ENCODE results near the gene AKNA. TPM values are rescaled to one million over a fixed set of nuclear protein-coding genes. Genes with fewer than 3 reads are reported as not detected.

AKNA gene
- polyA plus RNA-seq, 2 of the 4 experiments (the other 2 are of a cell fraction) = 2.7 to 4.6 TPM

DNA sequence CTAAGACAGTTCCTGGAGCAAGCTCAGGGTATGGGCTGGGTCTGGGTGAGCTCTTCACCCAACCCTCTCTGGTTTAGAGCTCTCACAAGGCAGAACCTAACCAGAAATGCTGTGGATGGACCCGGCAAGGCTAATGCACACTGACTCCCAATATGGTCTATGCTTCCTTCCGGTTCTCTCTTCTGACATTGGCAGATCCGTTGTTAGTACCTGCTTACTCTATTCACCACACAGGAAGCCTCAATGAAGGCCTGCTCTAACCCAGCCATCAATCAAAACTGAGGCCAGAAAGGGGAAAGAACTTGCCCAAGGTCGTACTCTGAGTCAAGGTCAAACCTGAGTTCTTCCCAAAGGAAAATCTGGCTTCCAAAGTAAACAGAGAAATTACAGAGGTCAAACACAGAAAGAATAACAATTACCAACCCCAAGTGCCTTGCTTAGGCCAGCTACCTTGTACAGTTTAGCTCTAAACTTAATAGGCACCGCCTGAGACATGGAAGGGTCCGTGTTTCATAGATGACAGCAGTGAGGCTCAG lies 46.0 kb upstream of the AKNA start:
- WGBS (ENCODE audit: missing lambda C conversion rate) = 63% methylated on average over 6 of the region's 6 CpGs
- DNase-seq (ENCODE audit: low read depth in 1 of 2, low spot score in 1 of 2) (no peak), ATAC-seq (no peak), FAIRE-seq (no peak)
- H3K4me1 ChIP-seq = no peaks in the 10 kb centered on the region
- H3K9me3 ChIP-seq = no peaks in the 10 kb centered on the region
- TF ChIP-seq HOXB13 (CRISPR knock-in tag; IDR thresholded peaks at IDR 0.05; ENCODE audit: low read depth) (no peak), CBX2 (IDR thresholded peaks at IDR 0.05; ENCODE audit: borderline replicate concordance, low read depth) (no peak), SMC3 (IDR thresholded peaks at IDR 0.05) (no peak), SREBF2 (IDR thresholded peaks at IDR 0.05) (no peak), EHMT2 (IDR thresholded peaks at IDR 0.05; ENCODE audit: low read depth) (no peak), HEYL (CRISPR knock-in tag; IDR thresholded peaks at IDR 0.05) (no peak)
- TF ChIP-seq, protein P1, sequence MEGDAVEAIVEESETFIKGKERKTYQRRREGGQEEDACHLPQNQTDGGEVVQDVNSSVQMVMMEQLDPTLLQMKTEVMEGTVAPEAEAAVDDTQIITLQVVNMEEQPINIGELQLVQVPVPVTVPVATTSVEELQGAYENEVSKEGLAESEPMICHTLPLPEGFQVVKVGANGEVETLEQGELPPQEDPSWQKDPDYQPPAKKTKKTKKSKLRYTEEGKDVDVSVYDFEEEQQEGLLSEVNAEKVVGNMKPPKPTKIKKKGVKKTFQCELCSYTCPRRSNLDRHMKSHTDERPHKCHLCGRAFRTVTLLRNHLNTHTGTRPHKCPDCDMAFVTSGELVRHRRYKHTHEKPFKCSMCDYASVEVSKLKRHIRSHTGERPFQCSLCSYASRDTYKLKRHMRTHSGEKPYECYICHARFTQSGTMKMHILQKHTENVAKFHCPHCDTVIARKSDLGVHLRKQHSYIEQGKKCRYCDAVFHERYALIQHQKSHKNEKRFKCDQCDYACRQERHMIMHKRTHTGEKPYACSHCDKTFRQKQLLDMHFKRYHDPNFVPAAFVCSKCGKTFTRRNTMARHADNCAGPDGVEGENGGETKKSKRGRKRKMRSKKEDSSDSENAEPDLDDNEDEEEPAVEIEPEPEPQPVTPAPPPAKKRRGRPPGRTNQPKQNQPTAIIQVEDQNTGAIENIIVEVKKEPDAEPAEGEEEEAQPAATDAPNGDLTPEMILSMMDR (IDR thresholded peaks at IDR 0.05) = no peak
- no peak overlapping the region for H3K27ac ChIP-seq
- no peak overlapping the region for H3K4me2 ChIP-seq
- no peak overlapping the region for H3K4me3 ChIP-seq
- ChIA-PET CTCF (interaction anchor here (0.8 to 12.3 kb wide), 38 partner anchors 9 to 587 kb away, joined by 3 to 202 read pairs (median 8); partner anchors contain the start of genes TEX53 and WHRN), POLR2A (no interaction called here)

DNA sequence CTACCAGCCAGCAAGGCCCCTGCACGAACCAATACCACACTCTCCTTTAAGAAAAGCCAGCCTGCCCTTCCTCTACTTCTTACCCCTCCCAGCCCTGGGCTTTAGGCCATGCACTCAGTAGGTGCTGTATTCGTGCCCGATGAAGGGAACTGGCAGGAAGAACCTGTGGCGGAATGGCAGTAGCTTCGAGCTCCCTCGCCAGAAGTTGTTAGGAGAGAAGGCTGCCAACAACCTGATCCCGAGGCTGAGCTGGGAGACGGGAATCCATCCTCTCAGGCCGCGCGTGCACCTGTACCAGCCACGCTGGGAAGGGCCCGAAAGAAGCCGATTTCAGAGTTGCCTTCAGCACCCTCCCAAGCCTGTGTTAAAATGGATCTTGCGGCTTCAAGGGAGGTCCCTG lies 45.3 kb upstream of the AKNA start:
- no peak for DNase-seq (ENCODE audit: low read depth in 1 of 2, low spot score in 1 of 2)
- TF ChIP-seq EHF (CRISPR knock-in tag; IDR thresholded peaks at IDR 0.05) = no peak
- no peak for TF ChIP-seq FOSB (CRISPR knock-in tag; IDR thresholded peaks at IDR 0.05)
- TF ChIP-seq MYC (IDR thresholded peaks at IDR 0.05; ENCODE audit: borderline replicate concordance, low read length) = no peak
- no peak for TF ChIP-seq CHD2 (IDR thresholded peaks at IDR 0.05; ENCODE audit: low read length, partially characterized antibody)
- Histone ChIP-seq H3K4me1 (no peaks in the 10 kb centered on the region), H3K4me2 (no peak overlapping the region), H3K9me3 (no peaks in the 10 kb centered on the region), H3K27ac (no peak overlapping the region), H3K4me3 (no peak overlapping the region)
- 75% methylated on average over 15 of the region's 15 CpGs for WGBS (ENCODE audit: missing lambda C conversion rate)
- no peak for FAIRE-seq
- ATAC-seq = no peak
- POLR2A ChIA-PET = no interaction called here
- CTCF ChIA-PET = interaction anchor here (0.7 to 12.3 kb wide), 15 partner anchors 9 to 586 kb away, joined by 3 to 202 read pairs (median 11); partner anchors contain the start of genes TEX53 and WHRN

DNA sequence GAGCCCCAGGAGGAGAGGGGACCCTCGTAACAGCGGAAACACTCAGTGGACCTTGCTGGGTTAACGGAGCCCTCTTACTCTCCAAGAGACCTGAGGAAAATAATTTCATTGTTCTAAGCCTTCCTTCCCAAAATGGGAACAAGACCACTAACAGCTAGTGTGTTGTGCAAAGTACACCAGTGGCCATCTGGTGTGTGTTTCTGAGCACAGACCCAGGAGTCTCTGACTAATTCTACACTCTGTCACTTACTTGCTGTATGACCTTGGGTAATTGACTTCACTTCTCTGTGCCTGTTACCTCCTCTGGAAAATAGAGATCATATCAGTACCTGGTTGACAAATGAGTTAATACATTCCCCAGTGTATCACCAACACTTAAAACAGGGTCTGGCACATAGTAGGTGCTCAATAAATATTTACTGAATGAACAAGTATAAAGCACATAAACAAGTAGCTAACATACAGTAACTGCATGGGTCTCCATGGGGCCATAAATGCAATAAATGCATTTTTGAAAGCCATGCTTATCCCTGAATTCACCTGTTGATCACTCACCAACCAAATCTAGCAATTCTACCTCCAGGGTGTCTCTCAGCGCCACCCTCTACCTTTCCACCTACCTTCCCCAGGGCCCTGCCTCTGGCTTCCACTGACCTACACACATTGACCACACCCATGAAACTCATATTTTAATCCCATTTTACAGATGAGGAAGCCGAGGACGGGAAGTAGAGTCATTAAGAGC lies 44.7 kb upstream of the AKNA start:
- DNase-seq (ENCODE audit: low read depth in 1 of 2, low spot score in 1 of 2) (no peak), FAIRE-seq (no peak), ATAC-seq (no peak)
- ChIA-PET CTCF (interaction anchor here (0.7 to 12.3 kb wide), 10 partner anchors 14 to 587 kb away, joined by 3 to 202 read pairs (median 8); partner anchors contain the start of gene TEX53), POLR2A (no interaction called here)
- no peak overlapping the region for H3K27ac ChIP-seq
- no peak overlapping the region for H3K4me3 ChIP-seq
- TF ChIP-seq, protein P2, sequence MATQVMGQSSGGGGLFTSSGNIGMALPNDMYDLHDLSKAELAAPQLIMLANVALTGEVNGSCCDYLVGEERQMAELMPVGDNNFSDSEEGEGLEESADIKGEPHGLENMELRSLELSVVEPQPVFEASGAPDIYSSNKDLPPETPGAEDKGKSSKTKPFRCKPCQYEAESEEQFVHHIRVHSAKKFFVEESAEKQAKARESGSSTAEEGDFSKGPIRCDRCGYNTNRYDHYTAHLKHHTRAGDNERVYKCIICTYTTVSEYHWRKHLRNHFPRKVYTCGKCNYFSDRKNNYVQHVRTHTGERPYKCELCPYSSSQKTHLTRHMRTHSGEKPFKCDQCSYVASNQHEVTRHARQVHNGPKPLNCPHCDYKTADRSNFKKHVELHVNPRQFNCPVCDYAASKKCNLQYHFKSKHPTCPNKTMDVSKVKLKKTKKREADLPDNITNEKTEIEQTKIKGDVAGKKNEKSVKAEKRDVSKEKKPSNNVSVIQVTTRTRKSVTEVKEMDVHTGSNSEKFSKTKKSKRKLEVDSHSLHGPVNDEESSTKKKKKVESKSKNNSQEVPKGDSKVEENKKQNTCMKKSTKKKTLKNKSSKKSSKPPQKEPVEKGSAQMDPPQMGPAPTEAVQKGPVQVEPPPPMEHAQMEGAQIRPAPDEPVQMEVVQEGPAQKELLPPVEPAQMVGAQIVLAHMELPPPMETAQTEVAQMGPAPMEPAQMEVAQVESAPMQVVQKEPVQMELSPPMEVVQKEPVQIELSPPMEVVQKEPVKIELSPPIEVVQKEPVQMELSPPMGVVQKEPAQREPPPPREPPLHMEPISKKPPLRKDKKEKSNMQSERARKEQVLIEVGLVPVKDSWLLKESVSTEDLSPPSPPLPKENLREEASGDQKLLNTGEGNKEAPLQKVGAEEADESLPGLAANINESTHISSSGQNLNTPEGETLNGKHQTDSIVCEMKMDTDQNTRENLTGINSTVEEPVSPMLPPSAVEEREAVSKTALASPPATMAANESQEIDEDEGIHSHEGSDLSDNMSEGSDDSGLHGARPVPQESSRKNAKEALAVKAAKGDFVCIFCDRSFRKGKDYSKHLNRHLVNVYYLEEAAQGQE (IDR thresholded peaks at IDR 0.05) = no peak
- no peak for TF ChIP-seq CEBPB (IDR thresholded peaks at IDR 0.05)
- TF ChIP-seq, protein P3, sequence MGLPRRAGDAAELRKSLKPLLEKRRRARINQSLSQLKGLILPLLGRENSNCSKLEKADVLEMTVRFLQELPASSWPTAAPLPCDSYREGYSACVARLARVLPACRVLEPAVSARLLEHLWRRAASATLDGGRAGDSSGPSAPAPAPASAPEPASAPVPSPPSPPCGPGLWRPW (IDR thresholded peaks at IDR 0.05) = no peak
- no peak for TF ChIP-seq NFE2L2 (conservative IDR thresholded peaks at IDR 0.05; ENCODE audit: low read length)
- H3K4me1 ChIP-seq = no peaks in the 10 kb centered on the region
- no peaks in the 10 kb centered on the region for H3K9me3 ChIP-seq
- H3K4me2 ChIP-seq = no peak overlapping the region
- 70% methylated on average over 6 of the region's 6 CpGs for WGBS (ENCODE audit: missing lambda C conversion rate)
